Caki2 (cell line): ENCODE results near the gene RNF224. TPM values are rescaled to one million over a fixed set of nuclear protein-coding genes. Genes with fewer than 3 reads are reported as not detected.
A peak's percentile ranks its signal among the peaks of the same experiment; 100 is the strongest.
"Not testable (repeated sequence)": the region's sequence is repeated elsewhere in the genome, so short reads cannot be mapped to it uniquely, and the experiment has no call there.

Experiments used
- DNase-seq: peaks from one replicate; pipeline ENCODE4 v3.0.0-alpha.2; 2015; ENCODE audit warnings: low read depth
- in situ Hi-C: cut with HindIII; loops from 2 replicates; pipeline ENCODE4 v1.10.0; 2016; ENCODE audit warnings: low sequenced_read_pairs, low pct_unique_long_range_greater_than_20kb, mixed read lengths
- total RNA-seq: library from RNA; depleted of rRNA; stranded (reverse); fragments of >200 nt; shearing (Covaris generic); gene quantifications from 2 replicates; pipeline ENCODE4 v1.2.3, GENCODE V29; 2014; ENCODE audit warnings: low replicate concordance

RNF224 gene
- total RNA-seq, 1 experiment from 2014 or later, result not detected

DNA sequence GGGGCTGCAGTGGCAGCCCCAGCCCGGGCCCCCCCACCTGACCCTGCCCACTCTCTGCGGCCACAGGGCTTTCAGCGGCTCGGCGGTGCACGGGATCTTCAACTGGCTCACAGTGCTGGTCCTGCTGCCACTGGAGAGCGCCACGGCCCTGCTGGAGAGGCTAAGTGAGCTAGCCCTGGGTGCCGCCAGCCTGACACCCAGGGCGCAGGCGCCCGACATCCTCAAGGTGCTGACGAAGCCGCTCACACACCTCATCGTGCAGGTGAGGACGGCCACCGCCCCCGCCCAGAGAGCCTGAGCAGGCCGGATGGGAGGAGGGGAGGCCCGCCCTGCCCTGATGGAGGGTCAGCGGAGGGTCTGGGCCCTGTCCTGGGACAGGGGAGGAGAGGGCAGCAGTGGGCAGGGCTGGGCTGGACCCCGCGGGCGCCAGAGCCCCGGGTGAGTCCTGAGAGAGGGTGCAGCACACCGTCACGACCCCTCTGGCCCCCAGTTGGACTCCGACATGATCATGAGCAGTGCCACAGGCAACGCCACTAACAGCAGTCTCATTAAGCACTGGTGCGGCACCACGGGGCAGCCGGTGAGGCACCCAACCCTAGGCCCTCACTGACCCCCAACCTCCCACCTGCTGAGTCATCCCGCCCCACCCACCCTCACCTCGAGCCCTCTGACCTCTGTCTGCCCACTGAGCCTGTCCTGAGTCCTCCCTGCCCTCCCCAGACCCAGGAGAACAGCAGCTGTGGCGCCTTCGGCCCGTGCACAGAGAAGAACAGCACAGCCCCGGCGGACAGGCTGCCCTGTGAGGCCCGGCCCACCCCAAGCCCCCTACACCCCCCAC lies 6.1 kb downstream of the RNF224 start:
- no peak for DNase-seq
- in situ Hi-C loops, result no loop called here

DNA sequence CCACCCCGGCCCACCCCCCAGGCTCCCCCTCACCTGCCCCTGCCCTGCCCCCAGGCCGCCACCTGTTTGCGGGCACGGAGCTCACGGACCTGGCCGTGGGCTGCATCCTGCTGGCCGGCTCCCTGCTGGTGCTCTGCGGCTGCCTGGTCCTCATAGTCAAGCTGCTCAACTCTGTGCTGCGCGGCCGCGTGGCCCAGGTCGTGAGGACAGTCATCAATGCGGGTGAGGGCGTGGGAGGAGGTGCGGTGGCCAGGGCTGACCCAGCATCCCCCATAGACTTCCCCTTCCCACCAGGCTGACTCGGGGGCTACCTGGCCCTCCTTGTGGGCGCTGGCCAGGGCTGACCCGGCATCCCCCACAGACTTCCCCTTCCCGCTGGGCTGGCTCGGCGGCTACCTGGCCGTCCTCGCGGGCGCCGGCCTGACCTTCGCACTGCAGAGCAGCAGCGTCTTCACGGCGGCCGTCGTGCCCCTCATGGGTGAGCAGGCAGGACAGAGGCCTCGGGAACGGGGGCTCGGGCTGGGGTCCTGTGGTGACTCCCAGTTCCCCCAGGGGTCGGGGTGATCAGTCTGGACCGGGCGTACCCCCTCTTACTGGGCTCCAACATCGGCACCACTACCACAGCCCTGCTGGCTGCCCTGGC lies 6.9 kb downstream of the RNF224 start:
- in situ Hi-C loops, result no loop called here
- DNase-seq, result no peak

- DNase-seq, result no peak
- in situ Hi-C loops, result no loop called here
Measured at GRCh38 chr9:137234758-137235423, 7.6 kb downstream of the RNF224 start.

DNA sequence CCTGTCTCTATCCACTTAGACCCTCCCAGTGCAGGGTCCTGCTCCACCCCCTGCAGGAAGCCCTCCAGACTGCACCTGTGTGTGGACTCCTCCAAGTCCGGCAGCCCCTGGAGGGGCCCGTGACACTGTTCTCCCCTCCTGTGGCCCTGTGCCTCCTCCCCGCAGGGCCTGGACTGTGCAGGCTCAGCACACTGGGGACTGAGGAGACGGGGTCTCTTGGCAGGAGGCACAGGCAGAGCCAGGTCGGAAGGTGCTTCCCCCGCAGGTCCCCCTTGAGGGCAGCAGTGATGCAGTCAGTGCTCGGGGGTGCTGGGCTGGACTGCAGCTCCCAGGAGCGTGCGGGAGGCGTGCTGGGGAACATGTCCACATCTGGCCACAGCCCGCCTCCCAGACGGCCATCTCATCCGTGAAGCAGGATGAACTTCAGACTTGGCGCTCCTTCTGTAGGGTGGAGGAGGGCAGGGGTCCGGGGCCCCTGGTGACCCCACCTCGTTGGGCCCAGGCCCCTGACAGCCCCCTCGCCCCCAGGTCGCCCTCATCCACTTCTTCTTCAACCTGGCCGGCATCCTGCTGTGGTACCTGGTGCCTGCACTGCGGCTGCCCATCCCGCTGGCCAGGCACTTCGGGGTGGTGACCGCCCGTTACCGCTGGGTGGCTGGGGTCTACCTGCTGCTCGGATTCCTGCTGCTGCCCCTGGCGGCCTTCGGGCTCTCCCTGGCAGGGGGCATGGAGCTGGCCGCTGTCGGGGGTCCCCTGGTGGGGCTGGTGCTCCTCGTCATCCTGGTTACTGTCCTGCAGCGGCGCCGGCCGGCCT lies 8.3 kb downstream of the RNF224 start:
- in situ Hi-C loops, result no loop called here
- no peak for DNase-seq

DNA sequence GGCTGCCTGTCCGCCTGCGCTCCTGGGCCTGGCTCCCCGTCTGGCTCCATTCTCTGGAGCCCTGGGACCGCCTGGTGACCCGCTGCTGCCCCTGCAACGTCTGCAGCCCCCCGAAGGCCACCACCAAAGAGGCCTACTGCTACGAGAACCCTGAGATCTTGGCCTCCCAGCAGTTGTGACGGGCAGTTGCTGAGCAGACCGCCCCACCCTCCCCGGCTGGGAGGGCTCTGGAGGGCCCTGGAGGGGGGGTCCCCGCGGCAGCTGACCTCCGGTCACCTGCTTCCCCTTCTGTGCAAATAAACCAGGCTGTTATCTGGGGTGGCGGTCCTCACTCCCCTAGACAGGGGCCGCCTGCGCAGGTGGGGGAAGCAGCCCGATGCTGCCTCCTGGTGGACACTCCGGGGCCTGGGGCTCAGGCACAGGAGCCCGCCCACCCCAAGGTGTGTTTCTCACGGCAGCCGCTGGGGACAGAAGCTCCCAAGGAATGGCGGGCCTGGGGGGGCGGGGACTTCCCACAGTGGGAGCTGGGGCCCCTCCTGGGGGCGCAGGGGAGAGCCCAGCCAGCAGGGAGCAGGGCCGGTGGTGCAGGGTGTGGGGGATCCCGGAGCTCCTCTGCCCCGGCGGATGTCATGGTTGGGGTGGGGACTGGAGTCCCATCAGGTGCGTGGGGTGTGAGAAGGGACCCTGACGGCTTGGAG lies 9.1 kb downstream of the RNF224 start:
- in situ Hi-C loops, result no loop called here
- peak; percentile 73 for DNase-seq

- no peak for DNase-seq
- in situ Hi-C loops, result no loop called here
Measured at GRCh38 chr9:137236936-137237421, 9.7 kb downstream of the RNF224 start.

GRCh38 chr9:137237759-137238726 lies 10.7 kb downstream of the RNF224 start:
- in situ Hi-C loops, result no loop called here
- DNase-seq, result no peak

- DNase-seq, in situ Hi-C loops: not testable (repeated sequence)
Measured at GRCh38 chr9:137239541-137240200, 12.4 kb downstream of the RNF224 start.

DNA sequence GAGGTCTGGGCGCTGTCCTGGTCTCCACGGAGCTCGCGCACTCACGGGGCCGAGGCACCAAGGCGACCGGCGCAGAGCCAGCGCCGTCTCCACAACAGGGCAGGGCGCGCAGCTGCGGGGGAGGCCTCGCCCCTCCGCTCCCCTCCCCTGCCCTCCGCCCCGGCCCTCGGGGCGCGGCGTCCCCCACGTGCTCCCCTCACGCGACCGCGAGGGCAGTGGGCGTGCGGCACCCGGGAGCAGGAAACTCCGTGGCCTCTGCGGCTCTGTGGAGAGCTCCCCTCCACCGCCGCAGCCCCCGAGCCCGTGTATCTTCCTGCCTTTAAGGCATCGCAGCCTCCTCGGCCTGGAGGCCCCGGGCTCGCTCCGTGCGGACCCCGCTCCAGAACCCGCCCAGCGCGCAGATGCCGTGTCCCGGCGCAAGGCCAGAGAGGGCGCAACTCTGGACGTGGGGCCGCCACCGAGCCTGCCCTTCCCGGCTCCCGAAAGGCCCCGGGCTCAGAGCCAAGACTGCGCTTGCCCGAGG lies 13.1 kb downstream of the RNF224 start:
- no peak for DNase-seq
- in situ Hi-C loops, result no loop called here

GRCh38 chr9:137240841-137241489 lies 13.7 kb downstream of the RNF224 start, which contains the start of gene TUBB4B:
TSS of gene TUBB4B (plus strand) at chr9:137241287. CDS start at chr9:137241361, 74 bp downstream.
- in situ Hi-C loops, result no loop called here
- peak; percentile 99 for DNase-seq

GRCh38 chr9:137241490-137242268 lies 14.4 kb downstream of the RNF224 start:
- in situ Hi-C loops, result no loop called here
- DNase-seq, result no peak

GRCh38 chr9:137242269-137243203 lies 15.2 kb downstream of the RNF224 start:
- in situ Hi-C loops, result no loop called here
- no peak for DNase-seq

DNA sequence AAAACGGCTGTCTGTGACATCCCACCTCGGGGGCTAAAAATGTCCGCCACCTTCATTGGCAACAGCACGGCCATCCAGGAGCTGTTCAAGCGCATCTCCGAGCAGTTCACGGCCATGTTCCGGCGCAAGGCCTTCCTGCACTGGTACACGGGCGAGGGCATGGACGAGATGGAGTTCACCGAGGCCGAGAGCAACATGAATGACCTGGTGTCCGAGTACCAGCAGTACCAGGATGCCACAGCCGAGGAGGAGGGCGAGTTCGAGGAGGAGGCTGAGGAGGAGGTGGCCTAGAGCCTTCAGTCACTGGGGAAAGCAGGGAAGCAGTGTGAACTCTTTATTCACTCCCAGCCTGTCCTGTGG lies 15.9 kb downstream of the RNF224 start:
- in situ Hi-C loops, DNase-seq: not testable (repeated sequence)
